GM12873 (cell line): ENCODE data around the gene DHRS7B.

Source experiments
- CTCF ChIP-seq: IDR thresholded peaks from 2 replicates; pipeline ENCODE4 v1.5.1; 2012; ENCODE audit warnings: low read depth, mild to moderate bottlenecking, moderate library complexity, low read length, control low read depth; ENCODE audit not compliant: insufficient read depth; ENCODE audit errors: missing control alignments

The DHRS7B gene

GRCh38 chr17:21228111-21228510 is 101.3 kb downstream of the DHRS7B start:
- no peak for TF ChIP-seq CTCF

GRCh38 chr17:21228845-21229244 is 102.1 kb downstream of the DHRS7B start:
- TF ChIP-seq CTCF = no peak

GRCh38 chr17:21231533-21231932 is 104.8 kb downstream of the DHRS7B start:
- no peak for TF ChIP-seq CTCF

- TF ChIP-seq CTCF = no peak
These were observed 105.4 kb downstream of the DHRS7B start for GRCh38 chr17:21232033-21232749.

- no peak for TF ChIP-seq CTCF
These were observed 107.0 kb downstream of the DHRS7B start for GRCh38 chr17:21233581-21234347.

GRCh38 chr17:21235921-21236320 is 109.2 kb downstream of the DHRS7B start:
- no peak for TF ChIP-seq CTCF

GRCh38 chr17:21239680-21240368 is 113.1 kb downstream of the DHRS7B start:
- peak; percentile 55 for TF ChIP-seq CTCF
